ENCODE results near the gene CACNA2D2. TPM values are rescaled to one million over a fixed set of nuclear protein-coding genes. Genes with fewer than 3 reads are reported as not detected.

Gene CACNA2D2
- total RNA-seq, 1 donor from 2014 or later = 17.3 TPM

- DNase-seq (ENCODE audit: low spot score) = no peak
- peaks cover 8% of the 10 kb centered on the region for H3K27me3 Mint-ChIP-seq (ENCODE audit: unreplicated experiment)
- H3K9me3 Mint-ChIP-seq (ENCODE audit: unreplicated experiment) = no peaks in the 10 kb centered on the region
- TF ChIP-seq CTCF (IDR thresholded peaks at IDR 0.05; ENCODE audit: unreplicated experiment) = no peak
- H3K4me1 Mint-ChIP-seq (ENCODE audit: unreplicated experiment) = peaks cover 34% of the 10 kb centered on the region
- no peak overlapping the region for H3K27ac Mint-ChIP-seq (ENCODE audit: unreplicated experiment)
- no peak overlapping the region for H3K4me3 Mint-ChIP-seq (ENCODE audit: unreplicated experiment)
- H3K36me3 Mint-ChIP-seq (ENCODE audit: low read depth, unreplicated experiment) = peaks cover 18% of the 10 kb centered on the region
Measured at GRCh38 chr3:50353245-50354004, 150.0 kb downstream of the CACNA2D2 start.

DNA sequence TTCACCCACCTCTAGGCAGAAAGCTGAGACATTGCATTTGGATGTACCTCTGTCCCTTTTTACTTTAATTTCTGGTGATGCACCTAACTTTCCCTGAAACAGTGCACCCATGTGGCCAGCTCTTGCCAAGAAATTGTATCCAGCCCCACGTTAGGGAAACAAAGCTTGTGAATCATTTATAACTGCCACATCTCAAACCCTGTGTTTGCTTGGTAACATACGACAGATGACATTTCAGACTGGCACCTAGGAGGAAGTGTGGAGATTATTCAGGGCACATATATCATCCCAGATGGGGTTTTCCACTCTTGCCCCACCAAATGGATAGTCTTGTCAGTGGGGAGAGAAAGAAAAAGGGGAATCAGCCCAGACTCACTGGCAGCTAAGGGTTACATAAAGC, 150.7 kb downstream of the CACNA2D2 start:
- Mint-ChIP-seq H3K9me3 (ENCODE audit: unreplicated experiment) (no peaks in the 10 kb centered on the region), H3K27me3 (ENCODE audit: unreplicated experiment) (peaks cover 5% of the 10 kb centered on the region), H3K27ac (ENCODE audit: unreplicated experiment) (no peak overlapping the region), H3K36me3 (ENCODE audit: low read depth, unreplicated experiment) (peaks cover 14% of the 10 kb centered on the region), H3K4me1 (ENCODE audit: unreplicated experiment) (peaks cover 28% of the 10 kb centered on the region), H3K4me3 (ENCODE audit: unreplicated experiment) (no peak overlapping the region)
- TF ChIP-seq CTCF (IDR thresholded peaks at IDR 0.05; ENCODE audit: unreplicated experiment) = no peak
- no peak for DNase-seq (ENCODE audit: low spot score)

- Mint-ChIP-seq H3K4me1 (ENCODE audit: unreplicated experiment) (peaks cover 13% of the 10 kb centered on the region), H3K27me3 (ENCODE audit: unreplicated experiment) (peaks cover 5% of the 10 kb centered on the region), H3K4me3 (ENCODE audit: unreplicated experiment) (peak overlapping the region; percentile 12), H3K36me3 (ENCODE audit: low read depth, unreplicated experiment) (peaks cover 10% of the 10 kb centered on the region), H3K9me3 (ENCODE audit: unreplicated experiment) (no peaks in the 10 kb centered on the region), H3K27ac (ENCODE audit: unreplicated experiment) (no peak overlapping the region)
- DNase-seq (ENCODE audit: low spot score) = no peak
- TF ChIP-seq CTCF (IDR thresholded peaks at IDR 0.05; ENCODE audit: unreplicated experiment) = no peak
Measured at GRCh38 chr3:50351323-50351697, 152.1 kb downstream of the CACNA2D2 start.

DNA sequence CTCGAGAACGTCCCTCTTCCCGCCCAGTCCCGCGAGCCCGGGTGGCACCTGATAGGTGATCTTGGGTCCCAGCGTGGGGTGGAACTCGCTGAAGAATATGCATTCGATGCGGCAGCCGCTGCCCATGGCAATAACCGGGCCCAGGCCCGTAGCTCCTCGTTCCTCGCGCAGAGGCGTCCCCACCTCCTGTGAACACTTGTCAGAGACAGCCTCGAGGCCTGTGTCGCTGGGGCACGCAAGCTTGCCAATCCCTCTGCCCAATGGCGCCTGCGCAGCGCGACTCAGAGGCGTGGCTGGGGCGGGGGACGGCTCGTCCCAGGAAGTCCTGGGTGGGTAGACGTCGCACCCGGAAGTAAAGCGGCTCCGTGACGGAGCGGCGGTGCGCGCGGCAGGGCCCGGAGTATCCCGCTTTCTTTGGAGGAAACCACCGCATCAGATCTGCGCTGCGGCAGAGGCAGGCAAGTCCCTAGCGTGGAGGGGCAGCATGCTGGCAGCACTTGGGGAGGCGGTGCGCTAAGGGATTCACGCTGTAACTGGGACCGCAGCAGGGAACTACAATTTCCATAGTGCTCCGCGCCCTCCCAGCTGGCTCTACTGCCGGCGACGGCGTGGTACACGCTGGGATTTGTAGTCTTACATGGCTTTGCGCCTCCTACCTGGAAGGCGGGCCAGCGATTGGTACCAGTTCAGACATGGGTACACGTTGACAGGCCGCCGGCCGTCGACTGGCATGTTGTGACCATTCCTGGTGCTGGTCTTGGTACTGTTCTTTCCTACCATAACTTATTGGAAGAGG, 152.7 kb downstream of the CACNA2D2 start, which contains the start of the genes CYB561D2 and NPRL2:
Gene CYB561D2 (plus strand): TSS at position 336 of the 796 bp plus-strand sequence. CDS start 572 bp downstream, outside the sequence.
Gene NPRL2 (minus strand): TSS at position 249 of the 796 bp plus-strand sequence. CDS start 123 bp downstream, at position 126.
- peaks cover 10% of the 10 kb centered on the region for H3K36me3 Mint-ChIP-seq (ENCODE audit: low read depth, unreplicated experiment)
- H3K4me3 Mint-ChIP-seq (ENCODE audit: unreplicated experiment) = peak within 1 kb of the TSS; percentile 91
- no peak for TF ChIP-seq CTCF (IDR thresholded peaks at IDR 0.05; ENCODE audit: unreplicated experiment)
- peak; percentile 79 for DNase-seq (ENCODE audit: low spot score)
- peaks cover 8% of the 10 kb centered on the region for H3K27me3 Mint-ChIP-seq (ENCODE audit: unreplicated experiment)
- peak within 1 kb of the TSS; percentile 68 for H3K27ac Mint-ChIP-seq (ENCODE audit: unreplicated experiment)
- no peaks in the 10 kb centered on the region for H3K9me3 Mint-ChIP-seq (ENCODE audit: unreplicated experiment)
- peaks cover 16% of the 10 kb centered on the region for H3K4me1 Mint-ChIP-seq (ENCODE audit: unreplicated experiment)

GRCh38 chr3:50350213-50350526, 153.3 kb downstream of the CACNA2D2 start:
- H3K36me3 Mint-ChIP-seq (ENCODE audit: low read depth, unreplicated experiment) = peaks cover 10% of the 10 kb centered on the region
- no peak for DNase-seq (ENCODE audit: low spot score)

More at GRCh38 chr3:50350213-50350526, 153.3 kb downstream of the CACNA2D2 start:
- Mint-ChIP-seq H3K4me1 (ENCODE audit: unreplicated experiment) (peaks cover 16% of the 10 kb centered on the region), H3K27me3 (ENCODE audit: unreplicated experiment) (peaks cover 8% of the 10 kb centered on the region), H3K27ac (ENCODE audit: unreplicated experiment) (peak overlapping the region; percentile 68), H3K4me3 (ENCODE audit: unreplicated experiment) (peak overlapping the region; percentile 91), H3K9me3 (ENCODE audit: unreplicated experiment) (no peaks in the 10 kb centered on the region)
- no peak for TF ChIP-seq CTCF (IDR thresholded peaks at IDR 0.05; ENCODE audit: unreplicated experiment)
